Adrenal gland (tissue), 19 donors: Measurements from ENCODE around the gene KRTAP24-1. TPM values are rescaled to one million over a fixed set of nuclear protein-coding genes. Genes with fewer than 3 reads are reported as not detected.

Experiments
- DNase-seq, 7 donors: peaks; one replicate each; pipeline ENCODE4 v3.0.0-alpha.2; 2019 to 2020
- H3K27ac ChIP-seq, 5 donors: fragments of 200-600 bp; sonication (generic) in 4 of 5; 1 replicate in 3 of 5; 2 replicates in 2 of 5; pipeline versions ENCODE4 v1.5.1 to v1.8.0; 2016 to 2020; ENCODE audit warnings: mild to moderate bottlenecking in 1 of 5
- H3K27me3 ChIP-seq: fragments of 200-600 bp; 2 replicates; pipeline ENCODE4 v1.8.0; 2021
- H3K36me3 ChIP-seq, 2 donors: fragments of 200-600 bp; replicated peaks in 1 of 2; 1 replicate in 1 of 2; 2 replicates in 1 of 2; pipeline versions ENCODE4 v1.5.1 to v1.8.0; 2018 to 2022
- H3K4me1 ChIP-seq, 2 donors: fragments of 200-600 bp; replicated peaks in 1 of 2; 1 replicate in 1 of 2; 2 replicates in 1 of 2; pipeline versions ENCODE4 v1.5.1 to v1.8.0; 2018 to 2021
- H3K4me3 ChIP-seq, 4 donors: fragments of 200-600 bp; sonication (generic) in 3 of 4; one replicate each; pipeline ENCODE4 v1.5.1; 2016 to 2018
- H3K9me3 ChIP-seq, 3 donors: fragments of 200-600 bp; sonication (generic) in 1 of 3; replicated peaks in 1 of 3; 1 replicate in 2 of 3; 2 replicates in 1 of 3; pipeline versions ENCODE4 v1.5.1 to v1.8.0; 2016 to 2021
- CTCF ChIP-seq, 6 experiments: fragments of 450-650 bp in 4 of 6; fragments of 200-600 bp in 2 of 6; sonication (generic) in 1 of 6; IDR thresholded peaks; 1 replicate in 5 of 6; 2 replicates in 1 of 6; pipeline versions ENCODE4 v1.5.1 to v1.8.0; 2016 to 2021; ENCODE audit warnings: antibody characterized with exemption in 6 of 6, mild to moderate bottlenecking in 2 of 6, moderate library complexity in 1 of 6
- POLR2A ChIP-seq, 2 donors: fragments of 450-650 bp; IDR thresholded peaks; one replicate each; pipeline ENCODE4 v1.6.1; 2017; ENCODE audit warnings: antibody characterized with exemption in 2 of 2, mild to moderate bottlenecking in 2 of 2, moderate library complexity in 1 of 2
- WGBS, 4 donors: extraction: QIAGEN DNeasy Blood & Tissue Kit in 2 of 4; methylation state at CpG; one replicate each; pipeline versions ENCODE4 v1.1.5 to v1.1.7; 2013 to 2017; 5-methylcytosine and 5-hydroxymethylcytosine counted together
- intact Hi-C, 2 donors: fragments of 100-400 bp; cut with DNase I; formaldehyde crosslinking; loops; one replicate each; pipeline versions ENCODE4 v1.14.1 to v1.15.0; 2022 to 2023
- long read RNA-seq, 10 donors: library from polyadenylated mRNA in 3 of 10; unstranded in 2 of 10; stranded (forward) in 1 of 10; transcript quantifications; one replicate each; pipeline ENCODE4 v2.0.0 and lab custom pipeline, GENCODE V29; 2021 to 2026
- polyA plus RNA-seq, 3 donors: library from polyadenylated mRNA; stranded (reverse); fragments of 200-250 nt in 2 of 3; fragments of 350-450 nt in 1 of 3; fragmentation: Illumina TruSeq in 1 of 3; extraction: RNeasy Lipid Tissue Mini Kit (QIAGEN cat#74804) in 1 of 3; gene quantifications; one replicate each; pipeline ENCODE4 v1.2.3, GENCODE V29; 2013 to 2014
- total RNA-seq, 9 donors: library from RNA; depleted of rRNA in 4 of 9; stranded (reverse); fragments of >200 nt in 4 of 9; fragments of 120-200 nt in 1 of 9; fragmentation: NEBNext Ultra II Directional in 1 of 9; extraction: Animal tissue kit (Norgen Biotek cat#: 25700) in 1 of 9; gene quantifications; one replicate each; pipeline versions ENCODE4 v1.1.0 to v1.2.4, GENCODE V29; 2013 to 2023
- donor health status: healthy with polysubstance abuse.
- donor health status: Bipolar disorder and iron deficiency.
- donor health status: DM: yes; HTN: yes; CAD: no.
- donor health status: DM: no; HTN: no; CAD: no.
- donor health status: DM: no; HTN: no; CAD: no.
- donor health status: DM: yes; HTN: yes; CAD: no.

Gene KRTAP24-1
- not detected for total RNA-seq
- not detected for polyA plus RNA-seq
- long read RNA-seq, donor 1: 0 reads
- long read RNA-seq, donor 2: 0 reads
- long read RNA-seq, donor 3: 0 reads
- long read RNA-seq, donor 4: 0 reads
- long read RNA-seq, donor 5: 0 reads
- long read RNA-seq, donor 6: 0 reads
- long read RNA-seq, donor 7: 0 reads
- long read RNA-seq, donor 8: 0 reads
- long read RNA-seq, donor 9: 0 reads
- long read RNA-seq, donor 10: 0 reads

GRCh38 chr21:30282850-30283249 lies at the start of gene KRTAP24-1:
TSS of gene KRTAP24-1 (minus strand) at chr21:30282950. CDS start at chr21:30282932, 18 bp downstream.
- 40 to 64% (median 49%) methylated on average over 3 of the region's 3 CpGs for WGBS, 4 donors
- intact Hi-C loops: no loop called here
- Histone ChIP-seq H3K27me3 (no peaks in the 10 kb centered on the region), H3K4me1 (no peaks in the 10 kb centered on the region), H3K27ac (no peak within 1 kb of the TSS), H3K36me3 (no peaks in the 10 kb centered on the region), H3K4me3 (no peak within 1 kb of the TSS), H3K9me3 (no peaks in the 10 kb centered on the region)
- DNase-seq: no peak
- TF ChIP-seq POLR2A (IDR thresholded peaks at IDR 0.05) (no peak), CTCF (IDR thresholded peaks at IDR 0.05) (no peak)

- intact Hi-C loops: no loop called here
- H3K4me1 ChIP-seq: no peaks in the 10 kb centered on the region
- H3K36me3 ChIP-seq: no peaks in the 10 kb centered on the region
- WGBS, 4 donors: 77 to 87% (median 81%) methylated on average over 4 of the region's 4 CpGs
- no peaks in the 10 kb centered on the region for H3K27me3 ChIP-seq
- no peak overlapping the region for H3K4me3 ChIP-seq
- TF ChIP-seq CTCF (IDR thresholded peaks at IDR 0.05) (no peak), POLR2A (IDR thresholded peaks at IDR 0.05) (no peak)
- no peaks in the 10 kb centered on the region for H3K9me3 ChIP-seq
- no peak for DNase-seq
- H3K27ac ChIP-seq: no peak overlapping the region
Measured at GRCh38 chr21:30329203-30329875, 46.6 kb upstream of the KRTAP24-1 start.

- H3K27me3 ChIP-seq: no peaks in the 10 kb centered on the region
- no peak overlapping the region for H3K27ac ChIP-seq
- H3K4me1 ChIP-seq: no peaks in the 10 kb centered on the region
- H3K4me3 ChIP-seq: no peak overlapping the region
- TF ChIP-seq CTCF (IDR thresholded peaks at IDR 0.05) (no peak), POLR2A (IDR thresholded peaks at IDR 0.05) (no peak)
- no peaks in the 10 kb centered on the region for H3K36me3 ChIP-seq
- intact Hi-C loops: no loop called here
- H3K9me3 ChIP-seq: no peaks in the 10 kb centered on the region
- DNase-seq: no peak
Measured at GRCh38 chr21:30326390-30326789, 43.6 kb upstream of the KRTAP24-1 start.

- Histone ChIP-seq H3K27ac (no peak within 1 kb of the TSS), H3K9me3 (no peaks in the 10 kb centered on the region), H3K4me3 (no peak within 1 kb of the TSS), H3K27me3 (no peaks in the 10 kb centered on the region), H3K36me3 (no peaks in the 10 kb centered on the region), H3K4me1 (no peaks in the 10 kb centered on the region)
- intact Hi-C loops: no loop called here
- no peak for DNase-seq
- no peak for TF ChIP-seq CTCF (IDR thresholded peaks at IDR 0.05)
- no peak for TF ChIP-seq POLR2A (IDR thresholded peaks at IDR 0.05)
- 67 to 82% (median 74%) methylated on average over 2 of the region's 2 CpGs for WGBS, 4 donors
Measured at GRCh38 chr21:30320215-30320614, 37.5 kb upstream of the KRTAP24-1 start, which contains the start of gene KRTAP26-1. TSS of gene KRTAP26-1 (minus strand) at chr21:30320315. CDS start at chr21:30320035, 280 bp downstream.
